ENCODE measurements around the gene POLD1. TPM values are rescaled to one million over a fixed set of nuclear protein-coding genes. Genes with fewer than 3 reads are reported as not detected.

Gene POLD1
- total and polyA plus RNA-seq, 4 donors: 7.5 to 57.1 (median 8.2) TPM

DNA sequence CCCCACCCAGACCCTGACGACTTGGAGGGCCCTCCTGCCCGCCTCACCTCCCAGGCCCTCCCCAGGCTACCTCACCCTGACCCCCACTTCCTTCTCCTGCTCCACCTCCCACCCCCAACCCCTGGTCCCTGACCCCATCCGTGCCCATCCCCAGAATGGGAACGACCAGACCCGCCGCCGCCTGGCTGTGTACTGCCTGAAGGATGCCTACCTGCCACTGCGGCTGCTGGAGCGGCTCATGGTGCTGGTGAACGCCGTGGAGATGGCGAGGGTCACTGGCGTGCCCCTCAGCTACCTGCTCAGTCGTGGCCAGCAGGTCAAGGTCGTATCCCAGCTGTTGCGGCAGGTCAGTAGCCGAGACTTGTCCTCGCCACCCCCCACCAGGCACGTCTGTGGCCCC lies 22.7 kb downstream of the POLD1 start:
- H3K36me3 ChIP-seq (ENCODE audit: control insufficient read depth in 4 of 4, insufficient read depth in 3 of 4, low read depth in 1 of 4, low read length in 3 of 4): peaks cover 0 to 10% (median 3%) of the 10 kb centered on the region in 4 donors
- TF ChIP-seq HNF4A (conservative IDR thresholded peaks at IDR 0.05): no peak
- TF ChIP-seq NR2F2 (IDR thresholded peaks at IDR 0.05): no peak
- TF ChIP-seq SP1 (IDR thresholded peaks at IDR 0.05): no peak
- TF ChIP-seq HNF4G (IDR thresholded peaks at IDR 0.05): no peak
- TF ChIP-seq, protein P1, sequence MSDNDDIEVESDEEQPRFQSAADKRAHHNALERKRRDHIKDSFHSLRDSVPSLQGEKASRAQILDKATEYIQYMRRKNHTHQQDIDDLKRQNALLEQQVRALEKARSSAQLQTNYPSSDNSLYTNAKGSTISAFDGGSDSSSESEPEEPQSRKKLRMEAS (IDR thresholded peaks at IDR 0.05): no peak
- no peak for TF ChIP-seq FOXA2 (IDR thresholded peaks at IDR 0.05)
- no peak for TF ChIP-seq RXRA (IDR thresholded peaks at IDR 0.05)
- no peak for TF ChIP-seq FOXA1 (IDR thresholded peaks at IDR 0.05)
- TF ChIP-seq, protein P2, sequence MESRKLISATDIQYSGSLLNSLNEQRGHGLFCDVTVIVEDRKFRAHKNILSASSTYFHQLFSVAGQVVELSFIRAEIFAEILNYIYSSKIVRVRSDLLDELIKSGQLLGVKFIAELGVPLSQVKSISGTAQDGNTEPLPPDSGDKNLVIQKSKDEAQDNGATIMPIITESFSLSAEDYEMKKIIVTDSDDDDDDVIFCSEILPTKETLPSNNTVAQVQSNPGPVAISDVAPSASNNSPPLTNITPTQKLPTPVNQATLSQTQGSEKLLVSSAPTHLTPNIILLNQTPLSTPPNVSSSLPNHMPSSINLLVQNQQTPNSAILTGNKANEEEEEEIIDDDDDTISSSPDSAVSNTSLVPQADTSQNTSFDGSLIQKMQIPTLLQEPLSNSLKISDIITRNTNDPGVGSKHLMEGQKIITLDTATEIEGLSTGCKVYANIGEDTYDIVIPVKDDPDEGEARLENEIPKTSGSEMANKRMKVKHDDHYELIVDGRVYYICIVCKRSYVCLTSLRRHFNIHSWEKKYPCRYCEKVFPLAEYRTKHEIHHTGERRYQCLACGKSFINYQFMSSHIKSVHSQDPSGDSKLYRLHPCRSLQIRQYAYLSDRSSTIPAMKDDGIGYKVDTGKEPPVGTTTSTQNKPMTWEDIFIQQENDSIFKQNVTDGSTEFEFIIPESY (IDR thresholded peaks at IDR 0.05): no peak
- no peak for TF ChIP-seq RAD21 (IDR thresholded peaks at IDR 0.05)
- TF ChIP-seq JUND (IDR thresholded peaks at IDR 0.05): no peak
- no peak for TF ChIP-seq GABPA (IDR thresholded peaks at IDR 0.05 in 1 of 2, conservative IDR thresholded peaks at IDR 0.05 in 1 of 2)
- TF ChIP-seq, protein P3, sequence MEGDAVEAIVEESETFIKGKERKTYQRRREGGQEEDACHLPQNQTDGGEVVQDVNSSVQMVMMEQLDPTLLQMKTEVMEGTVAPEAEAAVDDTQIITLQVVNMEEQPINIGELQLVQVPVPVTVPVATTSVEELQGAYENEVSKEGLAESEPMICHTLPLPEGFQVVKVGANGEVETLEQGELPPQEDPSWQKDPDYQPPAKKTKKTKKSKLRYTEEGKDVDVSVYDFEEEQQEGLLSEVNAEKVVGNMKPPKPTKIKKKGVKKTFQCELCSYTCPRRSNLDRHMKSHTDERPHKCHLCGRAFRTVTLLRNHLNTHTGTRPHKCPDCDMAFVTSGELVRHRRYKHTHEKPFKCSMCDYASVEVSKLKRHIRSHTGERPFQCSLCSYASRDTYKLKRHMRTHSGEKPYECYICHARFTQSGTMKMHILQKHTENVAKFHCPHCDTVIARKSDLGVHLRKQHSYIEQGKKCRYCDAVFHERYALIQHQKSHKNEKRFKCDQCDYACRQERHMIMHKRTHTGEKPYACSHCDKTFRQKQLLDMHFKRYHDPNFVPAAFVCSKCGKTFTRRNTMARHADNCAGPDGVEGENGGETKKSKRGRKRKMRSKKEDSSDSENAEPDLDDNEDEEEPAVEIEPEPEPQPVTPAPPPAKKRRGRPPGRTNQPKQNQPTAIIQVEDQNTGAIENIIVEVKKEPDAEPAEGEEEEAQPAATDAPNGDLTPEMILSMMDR (IDR thresholded peaks at IDR 0.05; ENCODE audit: low read depth, low read length, missing input control): no peak
- TF ChIP-seq, protein P4, sequence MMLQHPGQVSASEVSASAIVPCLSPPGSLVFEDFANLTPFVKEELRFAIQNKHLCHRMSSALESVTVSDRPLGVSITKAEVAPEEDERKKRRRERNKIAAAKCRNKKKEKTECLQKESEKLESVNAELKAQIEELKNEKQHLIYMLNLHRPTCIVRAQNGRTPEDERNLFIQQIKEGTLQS (IDR thresholded peaks at IDR 0.05): no peak
- TF ChIP-seq, protein P5, sequence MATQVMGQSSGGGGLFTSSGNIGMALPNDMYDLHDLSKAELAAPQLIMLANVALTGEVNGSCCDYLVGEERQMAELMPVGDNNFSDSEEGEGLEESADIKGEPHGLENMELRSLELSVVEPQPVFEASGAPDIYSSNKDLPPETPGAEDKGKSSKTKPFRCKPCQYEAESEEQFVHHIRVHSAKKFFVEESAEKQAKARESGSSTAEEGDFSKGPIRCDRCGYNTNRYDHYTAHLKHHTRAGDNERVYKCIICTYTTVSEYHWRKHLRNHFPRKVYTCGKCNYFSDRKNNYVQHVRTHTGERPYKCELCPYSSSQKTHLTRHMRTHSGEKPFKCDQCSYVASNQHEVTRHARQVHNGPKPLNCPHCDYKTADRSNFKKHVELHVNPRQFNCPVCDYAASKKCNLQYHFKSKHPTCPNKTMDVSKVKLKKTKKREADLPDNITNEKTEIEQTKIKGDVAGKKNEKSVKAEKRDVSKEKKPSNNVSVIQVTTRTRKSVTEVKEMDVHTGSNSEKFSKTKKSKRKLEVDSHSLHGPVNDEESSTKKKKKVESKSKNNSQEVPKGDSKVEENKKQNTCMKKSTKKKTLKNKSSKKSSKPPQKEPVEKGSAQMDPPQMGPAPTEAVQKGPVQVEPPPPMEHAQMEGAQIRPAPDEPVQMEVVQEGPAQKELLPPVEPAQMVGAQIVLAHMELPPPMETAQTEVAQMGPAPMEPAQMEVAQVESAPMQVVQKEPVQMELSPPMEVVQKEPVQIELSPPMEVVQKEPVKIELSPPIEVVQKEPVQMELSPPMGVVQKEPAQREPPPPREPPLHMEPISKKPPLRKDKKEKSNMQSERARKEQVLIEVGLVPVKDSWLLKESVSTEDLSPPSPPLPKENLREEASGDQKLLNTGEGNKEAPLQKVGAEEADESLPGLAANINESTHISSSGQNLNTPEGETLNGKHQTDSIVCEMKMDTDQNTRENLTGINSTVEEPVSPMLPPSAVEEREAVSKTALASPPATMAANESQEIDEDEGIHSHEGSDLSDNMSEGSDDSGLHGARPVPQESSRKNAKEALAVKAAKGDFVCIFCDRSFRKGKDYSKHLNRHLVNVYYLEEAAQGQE (IDR thresholded peaks at IDR 0.05): no peak
- TF ChIP-seq EGR1 (IDR thresholded peaks at IDR 0.05; ENCODE audit: low read depth in 2 of 2): no peak
- no peak for TF ChIP-seq TAF1 (conservative IDR thresholded peaks at IDR 0.05)
- no peak for TF ChIP-seq YY1 (IDR thresholded peaks at IDR 0.05)
- 95% methylated on average over 19 of the region's 19 CpGs for WGBS

More for the DNA sequence above, 22.7 kb downstream of the POLD1 start:
- H3K9ac ChIP-seq (ENCODE audit: low read depth in 1 of 2, low read length in 2 of 2): no peak overlapping the region
- H3K27ac ChIP-seq (ENCODE audit: low read depth in 1 of 2, low read length in 2 of 2): no peak overlapping the region
- H3K9me3 ChIP-seq (ENCODE audit: control insufficient read depth in 4 of 4, low read length in 3 of 4): no peaks in the 10 kb centered on the region
- no peak for DNase-seq (ENCODE audit: low spot score)
- no peaks in the 10 kb centered on the region for H3K4me1 ChIP-seq (ENCODE audit: control insufficient read depth in 4 of 4, insufficient read depth in 4 of 4, low read length in 3 of 4)
- no peak overlapping the region for H3K4me3 ChIP-seq (ENCODE audit: low read depth in 1 of 3, low read length in 3 of 3)
- H3K27me3 ChIP-seq (ENCODE audit: control insufficient read depth in 4 of 4, insufficient read depth in 4 of 4, low read length in 3 of 4): no peaks in the 10 kb centered on the region

All from liver (tissue), 9 donors.